Measurements from ENCODE around the gene DUSP12. TPM values are rescaled to one million over a fixed set of nuclear protein-coding genes. Genes with fewer than 3 reads are reported as not detected.
A peak's percentile ranks its signal among the peaks of the same experiment; 100 is the strongest.

DUSP12 gene
- total and polyA plus RNA-seq, 2 experiments from 2014 or later = 28.4 to 37.2 TPM

DNA sequence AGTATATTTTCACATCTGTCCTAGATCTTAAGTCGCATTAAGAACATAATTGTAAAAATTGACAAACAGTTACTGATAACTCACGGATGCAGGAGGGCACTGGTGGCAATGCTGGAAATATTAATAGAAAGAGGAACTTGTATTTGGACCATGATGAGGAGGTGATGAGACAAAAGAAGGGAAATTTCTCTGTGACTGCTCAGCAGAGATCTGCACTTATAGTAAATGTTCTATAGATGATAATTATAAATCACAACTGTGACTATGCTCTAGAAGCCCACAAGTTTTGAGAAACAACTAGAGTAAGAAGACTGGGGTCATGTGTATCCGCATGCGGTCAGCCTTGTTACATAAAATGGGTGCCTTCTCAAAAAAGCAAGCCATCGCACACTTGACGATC, 8.7 kb upstream of the DUSP12 start:
- Histone ChIP-seq H3K27ac (ENCODE audit: low read depth) (no peak overlapping the region), H3K9me2 (ENCODE audit: insufficient read depth) (no peaks in the 10 kb centered on the region), H3K79me2 (replicated peaks; ENCODE audit: insufficient read depth) (no peaks in the 10 kb centered on the region), H4K20me1 (replicated peaks; ENCODE audit: insufficient read depth) (no peaks in the 10 kb centered on the region), H3K27me3 (ENCODE audit: insufficient read depth) (no peaks in the 10 kb centered on the region), H3K36me3 (ENCODE audit: insufficient read depth) (no peaks in the 10 kb centered on the region), H2AFZ (no peak overlapping the region), H3F3A (replicated peaks; ENCODE audit: low read depth) (no peaks in the 10 kb centered on the region), H3K4me2 (no peak overlapping the region), H3K4me1 (ENCODE audit: insufficient read depth) (peaks cover 19% of the 10 kb centered on the region), H3K4me3 (no peak overlapping the region)
- ATAC-seq = no peak
- TF ChIP-seq ZNF114 (CRISPR knock-in tag; IDR thresholded peaks at IDR 0.05) (no peak), JUNB (IDR thresholded peaks at IDR 0.05; ENCODE audit: unreplicated experiment) (no peak)
- TF ChIP-seq, protein P1, sequence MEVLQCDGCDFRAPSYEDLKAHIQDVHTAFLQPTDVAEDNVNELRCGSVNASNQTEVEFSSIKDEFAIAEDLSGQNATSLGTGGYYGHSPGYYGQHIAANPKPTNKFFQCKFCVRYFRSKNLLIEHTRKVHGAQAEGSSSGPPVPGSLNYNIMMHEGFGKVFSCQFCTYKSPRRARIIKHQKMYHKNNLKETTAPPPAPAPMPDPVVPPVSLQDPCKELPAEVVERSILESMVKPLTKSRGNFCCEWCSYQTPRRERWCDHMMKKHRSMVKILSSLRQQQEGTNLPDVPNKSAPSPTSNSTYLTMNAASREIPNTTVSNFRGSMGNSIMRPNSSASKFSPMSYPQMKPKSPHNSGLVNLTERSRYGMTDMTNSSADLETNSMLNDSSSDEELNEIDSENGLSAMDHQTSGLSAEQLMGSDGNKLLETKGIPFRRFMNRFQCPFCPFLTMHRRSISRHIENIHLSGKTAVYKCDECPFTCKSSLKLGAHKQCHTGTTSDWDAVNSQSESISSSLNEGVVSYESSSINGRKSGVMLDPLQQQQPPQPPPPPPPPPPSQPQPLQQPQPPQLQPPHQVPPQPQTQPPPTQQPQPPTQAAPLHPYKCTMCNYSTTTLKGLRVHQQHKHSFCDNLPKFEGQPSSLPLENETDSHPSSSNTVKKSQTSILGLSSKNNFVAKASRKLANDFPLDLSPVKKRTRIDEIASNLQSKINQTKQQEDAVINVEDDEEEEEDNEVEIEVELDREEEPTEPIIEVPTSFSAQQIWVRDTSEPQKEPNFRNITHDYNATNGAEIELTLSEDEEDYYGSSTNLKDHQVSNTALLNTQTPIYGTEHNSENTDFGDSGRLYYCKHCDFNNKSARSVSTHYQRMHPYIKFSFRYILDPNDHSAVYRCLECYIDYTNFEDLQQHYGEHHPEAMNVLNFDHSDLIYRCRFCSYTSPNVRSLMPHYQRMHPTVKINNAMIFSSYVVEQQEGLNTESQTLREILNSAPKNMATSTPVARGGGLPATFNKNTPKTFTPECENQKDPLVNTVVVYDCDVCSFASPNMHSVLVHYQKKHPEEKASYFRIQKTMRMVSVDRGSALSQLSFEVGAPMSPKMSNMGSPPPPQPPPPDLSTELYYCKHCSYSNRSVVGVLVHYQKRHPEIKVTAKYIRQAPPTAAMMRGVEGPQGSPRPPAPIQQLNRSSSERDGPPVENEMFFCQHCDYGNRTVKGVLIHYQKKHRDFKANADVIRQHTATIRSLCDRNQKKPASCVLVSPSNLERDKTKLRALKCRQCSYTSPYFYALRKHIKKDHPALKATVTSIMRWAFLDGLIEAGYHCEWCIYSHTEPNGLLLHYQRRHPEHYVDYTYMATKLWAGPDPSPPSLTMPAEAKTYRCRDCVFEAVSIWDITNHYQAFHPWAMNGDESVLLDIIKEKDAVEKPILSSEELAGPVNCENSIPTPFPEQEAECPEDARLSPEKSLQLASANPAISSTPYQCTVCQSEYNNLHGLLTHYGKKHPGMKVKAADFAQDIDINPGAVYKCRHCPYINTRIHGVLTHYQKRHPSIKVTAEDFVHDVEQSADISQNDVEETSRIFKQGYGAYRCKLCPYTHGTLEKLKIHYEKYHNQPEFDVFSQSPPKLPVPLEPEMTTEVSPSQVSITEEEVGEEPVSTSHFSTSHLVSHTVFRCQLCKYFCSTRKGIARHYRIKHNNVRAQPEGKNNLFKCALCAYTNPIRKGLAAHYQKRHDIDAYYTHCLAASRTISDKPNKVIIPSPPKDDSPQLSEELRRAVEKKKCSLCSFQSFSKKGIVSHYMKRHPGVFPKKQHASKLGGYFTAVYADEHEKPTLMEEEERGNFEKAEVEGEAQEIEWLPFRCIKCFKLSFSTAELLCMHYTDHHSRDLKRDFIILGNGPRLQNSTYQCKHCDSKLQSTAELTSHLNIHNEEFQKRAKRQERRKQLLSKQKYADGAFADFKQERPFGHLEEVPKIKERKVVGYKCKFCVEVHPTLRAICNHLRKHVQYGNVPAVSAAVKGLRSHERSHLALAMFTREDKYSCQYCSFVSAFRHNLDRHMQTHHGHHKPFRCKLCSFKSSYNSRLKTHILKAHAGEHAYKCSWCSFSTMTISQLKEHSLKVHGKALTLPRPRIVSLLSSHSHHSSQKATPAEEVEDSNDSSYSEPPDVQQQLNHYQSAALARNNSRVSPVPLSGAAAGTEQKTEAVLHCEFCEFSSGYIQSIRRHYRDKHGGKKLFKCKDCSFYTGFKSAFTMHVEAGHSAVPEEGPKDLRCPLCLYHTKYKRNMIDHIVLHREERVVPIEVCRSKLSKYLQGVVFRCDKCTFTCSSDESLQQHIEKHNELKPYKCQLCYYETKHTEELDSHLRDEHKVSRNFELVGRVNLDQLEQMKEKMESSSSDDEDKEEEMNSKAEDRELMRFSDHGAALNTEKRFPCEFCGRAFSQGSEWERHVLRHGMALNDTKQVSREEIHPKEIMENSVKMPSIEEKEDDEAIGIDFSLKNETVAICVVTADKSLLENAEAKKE (CRISPR knock-in tag; IDR thresholded peaks at IDR 0.05) = no peak
- DNase-seq (ENCODE audit: low spot score) = no peak
- Mint-ChIP-seq H3K4me3 (no peak overlapping the region), H3K27me3 (ENCODE audit: insufficient read depth, low read depth, poor library complexity) (no peaks in the 10 kb centered on the region), H3K27ac (no peak overlapping the region), H3K4me1 (peaks cover 29% of the 10 kb centered on the region), H3K9me3 (no peaks in the 10 kb centered on the region; the same call in 2 of the 3 replicates), H3K36me3 (ENCODE audit: low read depth) (no peaks in the 10 kb centered on the region)

DNA sequence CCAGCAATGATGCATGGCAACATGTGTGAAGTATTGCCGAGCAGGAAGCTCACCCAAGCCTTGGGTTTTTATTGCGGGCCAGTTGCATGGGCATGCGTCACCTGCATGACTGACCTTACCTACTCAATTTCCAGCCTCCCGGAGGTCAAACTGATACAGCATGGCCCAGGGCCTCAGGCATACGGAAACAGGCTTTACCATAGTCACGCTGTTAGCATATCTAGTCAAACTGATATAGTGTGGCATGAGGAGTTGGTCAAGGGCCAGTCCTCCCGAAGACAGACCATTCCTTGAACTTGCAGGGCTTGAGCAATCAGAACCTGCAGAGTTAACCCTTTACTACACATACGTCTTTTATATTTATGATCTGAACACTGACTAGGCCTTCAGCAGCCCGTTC, 6.4 kb upstream of the DUSP12 start:
- Histone ChIP-seq H3K27me3 (ENCODE audit: insufficient read depth) (no peaks in the 10 kb centered on the region), H3K79me2 (replicated peaks; ENCODE audit: insufficient read depth) (no peaks in the 10 kb centered on the region), H3K4me1 (ENCODE audit: insufficient read depth) (peaks cover 1% of the 10 kb centered on the region; the same call in 1 of the 2 replicates), H2AFZ (no peak overlapping the region), H3K36me3 (ENCODE audit: insufficient read depth) (no peaks in the 10 kb centered on the region), H3F3A (replicated peaks; ENCODE audit: low read depth) (no peaks in the 10 kb centered on the region), H3K4me2 (no peak overlapping the region), H3K4me3 (no peak overlapping the region), H3K9me2 (ENCODE audit: insufficient read depth) (no peaks in the 10 kb centered on the region), H4K20me1 (replicated peaks; ENCODE audit: insufficient read depth) (no peaks in the 10 kb centered on the region), H3K27ac (ENCODE audit: low read depth) (no peak overlapping the region)
- peaks cover 9% of the 10 kb centered on the region; the same call in 2 of the 3 replicates for H3K4me1 Mint-ChIP-seq
- H3K27me3 Mint-ChIP-seq (ENCODE audit: insufficient read depth, low read depth, poor library complexity) = no peaks in the 10 kb centered on the region
- no peak for TF ChIP-seq EZH2 (IDR thresholded peaks at IDR 0.05; ENCODE audit: low read depth, unreplicated experiment)
- no peaks in the 10 kb centered on the region; the same call in 2 of the 3 replicates for H3K9me3 Mint-ChIP-seq
- ATAC-seq (peak; percentile 27), DNase-seq (ENCODE audit: low spot score) (peak; percentile 23)
- no peak overlapping the region for H3K4me3 Mint-ChIP-seq
- no peak overlapping the region for H3K27ac Mint-ChIP-seq
- no peaks in the 10 kb centered on the region for H3K36me3 Mint-ChIP-seq (ENCODE audit: low read depth)

Measured in GM23338 (cell line).